GM12801 (cell line): ENCODE results near the gene EPB41L5.

Source experiments
- TF ChIP-seq, protein P1 (sequence below): IDR thresholded peaks from one replicate; pipeline ENCODE4 v1.5.1; 2011; ENCODE audit warnings: control low read depth; ENCODE audit not compliant: insufficient read length; ENCODE audit errors: extremely low read depth

EPB41L5 gene

DNA sequence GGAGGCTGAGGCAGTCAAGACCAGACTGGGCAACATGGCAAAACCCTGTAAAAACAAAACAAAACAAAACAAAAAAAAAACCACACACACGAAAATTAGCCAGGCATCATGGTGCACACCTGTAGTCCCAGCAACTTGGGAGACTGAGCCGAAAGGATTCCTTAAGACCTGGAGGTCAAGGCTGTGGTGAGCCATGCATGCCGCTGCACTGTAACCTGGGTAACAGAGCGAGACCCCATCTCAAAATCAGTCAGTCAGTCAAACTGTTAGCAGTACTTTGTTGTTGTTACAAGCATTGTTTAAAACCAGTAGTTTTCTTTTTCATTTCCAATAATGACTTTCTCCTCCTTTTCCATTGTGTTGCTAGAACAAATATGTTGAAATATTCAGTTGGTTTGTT, 21.7 kb downstream of the EPB41L5 start:
- TF ChIP-seq, protein P1, sequence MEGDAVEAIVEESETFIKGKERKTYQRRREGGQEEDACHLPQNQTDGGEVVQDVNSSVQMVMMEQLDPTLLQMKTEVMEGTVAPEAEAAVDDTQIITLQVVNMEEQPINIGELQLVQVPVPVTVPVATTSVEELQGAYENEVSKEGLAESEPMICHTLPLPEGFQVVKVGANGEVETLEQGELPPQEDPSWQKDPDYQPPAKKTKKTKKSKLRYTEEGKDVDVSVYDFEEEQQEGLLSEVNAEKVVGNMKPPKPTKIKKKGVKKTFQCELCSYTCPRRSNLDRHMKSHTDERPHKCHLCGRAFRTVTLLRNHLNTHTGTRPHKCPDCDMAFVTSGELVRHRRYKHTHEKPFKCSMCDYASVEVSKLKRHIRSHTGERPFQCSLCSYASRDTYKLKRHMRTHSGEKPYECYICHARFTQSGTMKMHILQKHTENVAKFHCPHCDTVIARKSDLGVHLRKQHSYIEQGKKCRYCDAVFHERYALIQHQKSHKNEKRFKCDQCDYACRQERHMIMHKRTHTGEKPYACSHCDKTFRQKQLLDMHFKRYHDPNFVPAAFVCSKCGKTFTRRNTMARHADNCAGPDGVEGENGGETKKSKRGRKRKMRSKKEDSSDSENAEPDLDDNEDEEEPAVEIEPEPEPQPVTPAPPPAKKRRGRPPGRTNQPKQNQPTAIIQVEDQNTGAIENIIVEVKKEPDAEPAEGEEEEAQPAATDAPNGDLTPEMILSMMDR = no peak

DNA sequence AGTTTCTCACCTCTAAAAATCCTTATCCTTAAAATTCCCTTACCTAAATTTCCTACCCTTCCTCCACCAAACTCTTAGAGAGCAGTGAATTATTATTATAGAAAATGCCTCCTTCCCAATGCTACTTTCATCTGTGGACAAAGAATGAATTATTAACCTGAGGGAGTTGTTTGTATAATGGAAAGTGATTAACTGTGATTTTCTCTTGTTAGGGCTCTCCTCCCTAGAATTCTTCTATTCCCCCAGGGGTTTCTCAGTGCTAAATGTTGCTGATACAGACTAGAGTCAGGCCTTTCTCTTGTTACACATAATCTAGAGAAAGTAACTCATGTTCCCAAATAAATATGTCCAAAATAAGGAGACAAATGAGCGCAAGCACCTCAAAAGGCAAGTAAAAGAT, 23.3 kb downstream of the EPB41L5 start:
- TF ChIP-seq, protein P1 = no peak

DNA sequence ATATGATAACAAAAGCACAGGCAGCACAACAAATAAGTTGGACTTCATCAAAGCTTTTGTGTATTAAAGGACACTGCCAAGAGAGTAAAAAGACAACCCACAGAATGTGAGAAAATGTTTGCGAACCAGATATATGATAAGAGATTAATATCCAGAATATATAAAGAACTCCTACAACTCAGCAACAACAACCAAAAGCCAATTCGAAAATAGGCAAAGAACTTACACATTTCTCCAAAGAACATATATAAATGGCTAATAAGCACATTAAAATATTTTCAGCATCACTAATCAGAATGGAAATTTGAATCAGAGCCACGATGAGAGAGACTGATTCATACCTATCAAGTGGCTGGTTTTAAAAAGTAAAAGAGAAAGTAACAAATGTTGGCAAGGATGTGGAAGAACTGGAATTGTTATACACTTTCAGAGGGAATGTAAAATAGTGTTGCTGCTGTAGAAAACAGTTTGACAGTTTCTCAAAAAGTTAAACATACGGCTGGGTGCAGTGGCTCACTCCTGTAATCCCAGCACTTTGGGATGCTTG, 25.2 kb downstream of the EPB41L5 start:
- TF ChIP-seq, protein P1 = no peak

DNA sequence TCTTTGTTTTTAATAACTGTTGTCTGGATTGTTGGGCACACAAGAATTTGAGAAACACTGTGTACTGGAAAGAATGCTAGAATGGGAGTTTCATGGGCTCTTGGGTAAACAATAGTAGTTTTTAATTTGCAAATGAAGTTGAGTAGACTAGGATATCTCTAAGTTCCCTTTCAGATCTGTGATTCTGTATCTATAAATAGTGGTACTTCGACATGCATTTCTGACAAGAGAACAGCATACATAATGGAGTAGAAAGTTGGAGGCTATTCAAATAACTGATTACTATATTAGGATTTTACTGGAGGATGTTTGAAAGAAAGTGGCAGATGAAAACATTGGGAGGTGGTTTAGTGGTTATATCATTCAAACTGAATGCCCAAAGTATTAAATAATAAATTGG, 29.5 kb downstream of the EPB41L5 start:
- TF ChIP-seq, protein P1 = no peak

DNA sequence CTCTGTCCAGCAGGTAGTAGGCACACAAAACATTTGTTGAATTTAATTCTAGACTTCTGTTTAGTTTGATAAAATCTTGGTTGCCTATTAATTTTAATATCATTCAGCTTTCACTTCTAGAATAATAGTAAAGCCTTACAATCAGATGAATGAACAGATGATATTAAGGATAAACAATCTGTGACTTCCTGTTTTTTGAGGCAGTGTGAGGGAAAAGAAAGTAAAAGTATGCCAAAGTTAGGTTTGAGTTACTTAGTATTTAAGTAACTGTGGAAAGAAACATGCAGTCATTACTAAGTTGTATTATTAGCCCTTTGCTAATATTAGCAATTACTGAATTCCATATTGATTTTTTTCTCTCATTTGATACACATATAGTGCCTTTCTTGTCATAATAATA, 31.5 kb downstream of the EPB41L5 start:
- TF ChIP-seq, protein P1 = no peak

DNA sequence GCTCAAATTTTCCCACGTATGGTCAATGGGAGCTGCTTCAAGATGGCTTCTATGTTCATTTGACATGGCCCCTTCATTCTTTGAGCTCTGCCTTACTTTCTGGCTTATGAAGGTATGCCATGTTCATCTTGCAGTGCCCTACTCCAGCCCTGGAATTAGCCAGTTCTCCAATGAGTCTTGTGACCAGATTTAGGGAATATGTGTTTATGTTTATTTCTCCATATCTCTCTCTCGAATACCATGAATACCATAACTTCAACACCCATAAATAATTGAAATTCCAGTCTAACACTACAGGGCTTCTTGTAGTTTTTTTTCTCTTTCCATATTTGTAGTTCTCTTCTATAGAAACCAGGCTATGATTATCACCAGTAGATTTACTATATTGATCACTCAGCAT, 39.7 kb downstream of the EPB41L5 start:
- TF ChIP-seq, protein P1 = no peak

DNA sequence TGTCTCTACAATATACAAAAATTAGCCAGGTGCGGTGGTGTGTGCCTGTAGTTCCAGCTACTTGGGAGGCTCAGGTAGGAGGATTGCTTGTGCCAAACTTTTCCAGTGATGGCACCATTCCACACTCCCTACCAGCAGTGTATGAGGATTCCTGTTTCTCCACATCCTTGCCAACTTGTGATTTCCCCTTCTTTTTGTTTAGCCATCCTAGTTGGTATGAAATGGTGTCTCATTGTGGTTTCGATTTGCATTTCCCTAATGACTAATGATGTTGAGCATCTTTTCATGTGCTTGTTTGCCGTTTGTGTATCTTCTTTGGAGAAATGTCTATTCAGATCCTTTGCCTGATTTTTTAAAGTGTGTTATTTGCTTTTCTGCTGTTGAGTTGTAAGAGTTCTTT, 41.0 kb downstream of the EPB41L5 start:
- TF ChIP-seq, protein P1 = no peak
